ENCODE data around the gene TPRX1.
"Not testable (repeated sequence)": the region's sequence is repeated elsewhere in the genome, so short reads cannot be mapped to it uniquely, and the experiment has no call there.

Gene TPRX1

GRCh38 chr19:47804451-47804850, at the start of gene TPRX1:
TPRX1 (minus strand) TSS chr19:47804551; CDS start chr19:47804539, 12 bp downstream.
- in situ Hi-C loops (cut with MboI; ENCODE audit: low sequenced_read_pairs), result not testable (repeated sequence)

- in situ Hi-C loops (cut with MboI; ENCODE audit: low sequenced_read_pairs), result no loop called here
Observed at GRCh38 chr19:47853003-47853402, 48.7 kb upstream of the TPRX1 start.

GRCh38 chr19:47848823-47849473, 44.6 kb upstream of the TPRX1 start:
- in situ Hi-C loops (cut with MboI; ENCODE audit: low sequenced_read_pairs), result no loop called here

- in situ Hi-C loops (cut with MboI; ENCODE audit: low sequenced_read_pairs), result no loop called here
Observed at GRCh38 chr19:47848425-47848822, 44.1 kb upstream of the TPRX1 start.

GRCh38 chr19:47842941-47843340, 38.6 kb upstream of the TPRX1 start:
- in situ Hi-C loops (cut with MboI; ENCODE audit: low sequenced_read_pairs), result no loop called here

- in situ Hi-C loops (cut with MboI; ENCODE audit: low sequenced_read_pairs), result no loop called here
Observed at GRCh38 chr19:47839913-47840312, 35.6 kb upstream of the TPRX1 start.

GRCh38 chr19:47839411-47839810, 35.1 kb upstream of the TPRX1 start:
- in situ Hi-C loops (cut with MboI; ENCODE audit: low sequenced_read_pairs), result no loop called here

GRCh38 chr19:47836038-47836437, 31.7 kb upstream of the TPRX1 start:
- in situ Hi-C loops (cut with MboI; ENCODE audit: low sequenced_read_pairs), result no loop called here

GRCh38 chr19:47832723-47833122, 28.4 kb upstream of the TPRX1 start:
- in situ Hi-C loops (cut with MboI; ENCODE audit: low sequenced_read_pairs), result no loop called here

GRCh38 chr19:47826800-47827199, 22.4 kb upstream of the TPRX1 start:
- in situ Hi-C loops (cut with MboI; ENCODE audit: low sequenced_read_pairs), result no loop called here

- in situ Hi-C loops (cut with MboI; ENCODE audit: low sequenced_read_pairs), result no loop called here
Observed at GRCh38 chr19:47824396-47824795, 20.0 kb upstream of the TPRX1 start.

GRCh38 chr19:47821460-47822020, 17.2 kb upstream of the TPRX1 start, which contains the start of gene CRX:
CRX (plus strand) TSS chr19:47821937; CDS start chr19:47834444, 12,507 bp downstream.
- in situ Hi-C loops (cut with MboI; ENCODE audit: low sequenced_read_pairs), result no loop called here

GRCh38 chr19:47820410-47820809, 16.1 kb upstream of the TPRX1 start:
- in situ Hi-C loops (cut with MboI; ENCODE audit: low sequenced_read_pairs), result no loop called here

GRCh38 chr19:47819858-47820257, 15.5 kb upstream of the TPRX1 start:
- in situ Hi-C loops (cut with MboI; ENCODE audit: low sequenced_read_pairs), result no loop called here

GRCh38 chr19:47818221-47818620, 13.9 kb upstream of the TPRX1 start:
- in situ Hi-C loops (cut with MboI; ENCODE audit: low sequenced_read_pairs), result not testable (repeated sequence)

- in situ Hi-C loops (cut with MboI; ENCODE audit: low sequenced_read_pairs), result not testable (repeated sequence)
Observed at GRCh38 chr19:47816270-47816669, 11.9 kb upstream of the TPRX1 start.

- in situ Hi-C loops (cut with MboI; ENCODE audit: low sequenced_read_pairs), result no loop called here
Observed at GRCh38 chr19:47813995-47814328, 9.6 kb upstream of the TPRX1 start.

- in situ Hi-C loops (cut with MboI; ENCODE audit: low sequenced_read_pairs), result no loop called here
Observed at GRCh38 chr19:47813304-47813994, 9.1 kb upstream of the TPRX1 start.

GRCh38 chr19:47806435-47806834, 2.1 kb upstream of the TPRX1 start:
- in situ Hi-C loops (cut with MboI; ENCODE audit: low sequenced_read_pairs), result no loop called here

GRCh38 chr19:47805313-47805712, 962 bp upstream of the TPRX1 start:
- in situ Hi-C loops (cut with MboI; ENCODE audit: low sequenced_read_pairs), result no loop called here

GRCh38 chr19:47803671-47804070, 680 bp downstream of the TPRX1 start:
- in situ Hi-C loops (cut with MboI; ENCODE audit: low sequenced_read_pairs), result not testable (repeated sequence)

- in situ Hi-C loops (cut with MboI; ENCODE audit: low sequenced_read_pairs), result not testable (repeated sequence)
Observed at GRCh38 chr19:47803148-47803547, 1.2 kb downstream of the TPRX1 start.
